ENCODE data around the gene ARMCX5.

The ARMCX5 gene

DNA sequence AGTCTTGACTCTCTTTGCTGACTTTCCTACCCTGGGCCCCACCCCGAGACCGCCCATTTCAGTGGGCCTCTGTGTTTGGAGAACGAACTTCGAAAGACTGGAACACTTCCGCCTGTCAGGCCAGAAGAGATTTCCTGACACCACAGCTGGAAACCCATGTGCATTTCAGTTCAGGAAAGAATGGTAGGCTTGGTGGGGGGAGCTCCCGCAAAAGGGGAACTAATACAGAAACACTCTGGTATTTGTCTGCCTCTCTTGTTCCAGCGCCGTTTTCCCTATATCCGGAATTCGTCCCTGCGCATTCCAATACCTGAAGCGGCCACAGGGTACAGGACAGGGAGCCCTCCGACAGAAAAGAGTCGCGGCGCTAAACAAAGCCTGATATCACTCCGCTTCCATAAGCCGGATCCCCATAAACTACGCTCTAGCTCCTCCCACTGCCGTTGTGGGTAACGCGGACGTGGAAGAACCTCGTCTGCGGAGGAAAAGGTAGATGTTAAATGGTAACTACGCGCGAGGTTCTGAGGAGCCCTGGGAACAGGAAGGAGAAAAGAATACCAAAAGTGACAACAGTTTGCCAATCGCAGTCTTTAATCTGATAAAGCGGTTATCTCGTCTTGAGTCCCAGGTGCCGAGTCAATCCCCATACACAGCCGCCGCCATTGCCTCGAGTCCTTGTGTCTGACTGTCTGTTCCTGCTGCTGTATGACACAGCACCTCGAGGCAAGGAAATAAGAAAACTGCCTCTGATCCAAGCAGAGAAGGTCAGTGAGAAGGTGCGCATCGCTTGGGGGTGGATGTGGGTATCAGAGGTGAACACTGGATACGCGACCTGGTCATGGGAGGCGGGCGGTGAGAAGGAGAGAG lies at the start of gene ARMCX5:
TSS of gene ARMCX5 (plus strand) at position 432 of the 867 bp plus-strand sequence. CDS start 2,627 bp downstream, outside the sequence.
- H3K9me3 ChIP-seq (ENCODE audit: insufficient read depth, low read depth, low read length) = no peaks in the 10 kb centered on the region
- H3K4me3 ChIP-seq (ENCODE audit: low read length) = peak within 1 kb of the TSS; percentile 95
- peak within 1 kb of the TSS; percentile 92 for H3K9ac ChIP-seq (ENCODE audit: low read depth, low read length)
- no peaks in the 10 kb centered on the region for H3K27me3 ChIP-seq (ENCODE audit: insufficient read depth, low read length)
- H3K27ac ChIP-seq (ENCODE audit: low read length) = peak within 1 kb of the TSS; percentile 69
- peaks cover 16% of the 10 kb centered on the region; the same call in 1 of the 2 replicates for H3K36me3 ChIP-seq (ENCODE audit: insufficient read depth, low read depth, low read length)
- no peaks in the 10 kb centered on the region for H3K4me1 ChIP-seq (ENCODE audit: insufficient read depth, low read length)

DNA sequence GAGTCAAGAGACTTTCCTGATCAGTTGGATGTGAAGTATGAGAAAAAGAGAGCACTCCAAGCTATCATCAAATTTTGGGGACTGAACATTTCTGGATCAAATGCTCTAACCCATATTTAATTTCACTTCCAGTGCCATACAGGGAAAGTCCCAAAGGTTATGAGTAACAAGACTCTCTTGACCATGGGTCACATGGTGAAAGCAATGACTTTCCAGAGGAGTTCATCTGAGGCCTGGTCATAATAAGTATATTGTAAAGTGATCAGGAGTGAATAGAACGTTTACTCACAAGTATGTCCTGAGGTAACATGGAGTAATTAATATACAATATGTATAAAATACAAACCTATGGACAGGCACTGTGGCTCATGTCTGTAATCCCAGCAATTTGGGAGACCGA lies 40.7 kb upstream of the ARMCX5 start:
- no peaks in the 10 kb centered on the region for H3K36me3 ChIP-seq (ENCODE audit: insufficient read depth, low read depth, low read length)
- no peak overlapping the region for H3K4me3 ChIP-seq (ENCODE audit: low read length)
- no peaks in the 10 kb centered on the region for H3K4me1 ChIP-seq (ENCODE audit: insufficient read depth, low read length)
- H3K9ac ChIP-seq (ENCODE audit: low read depth, low read length) = no peak overlapping the region
- no peak overlapping the region for H3K27ac ChIP-seq (ENCODE audit: low read length)
- H3K9me3 ChIP-seq (ENCODE audit: insufficient read depth, low read depth, low read length) = no peaks in the 10 kb centered on the region
- no peaks in the 10 kb centered on the region for H3K27me3 ChIP-seq (ENCODE audit: insufficient read depth, low read length)

DNA sequence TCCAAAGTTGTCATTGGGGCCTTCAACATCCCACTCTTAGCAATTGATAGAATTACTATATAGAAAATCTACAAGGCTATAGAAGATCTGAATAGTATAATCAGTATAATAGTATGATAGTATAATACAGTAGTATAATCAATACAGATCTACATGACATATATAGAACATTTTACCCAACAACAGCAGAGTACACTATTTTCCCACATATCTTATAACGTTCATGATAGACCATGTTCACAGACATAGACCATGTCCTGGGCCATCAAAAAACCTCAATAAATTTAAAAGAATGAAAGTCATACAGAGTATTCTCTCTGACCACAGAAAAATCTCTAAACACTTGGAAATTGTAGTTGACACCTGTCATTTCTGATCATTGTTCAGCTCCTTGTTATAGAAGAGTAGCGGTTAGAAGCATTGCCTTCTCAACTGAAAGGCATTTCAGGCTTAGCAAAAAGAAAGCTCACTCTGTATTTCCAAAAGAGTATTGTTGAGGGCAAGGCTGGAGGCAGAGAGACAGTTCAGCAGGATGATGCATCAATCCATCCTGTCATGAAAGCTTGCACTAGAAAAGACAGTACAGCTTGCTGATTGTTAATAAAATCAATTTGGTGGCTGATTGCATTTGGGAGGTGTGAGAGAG lies 38.8 kb upstream of the ARMCX5 start:
- H3K27ac ChIP-seq (ENCODE audit: low read length) = no peak overlapping the region
- H3K4me3 ChIP-seq (ENCODE audit: low read length) = no peak overlapping the region
- no peaks in the 10 kb centered on the region for H3K9me3 ChIP-seq (ENCODE audit: insufficient read depth, low read depth, low read length)
- no peak overlapping the region for H3K9ac ChIP-seq (ENCODE audit: low read depth, low read length)
- no peaks in the 10 kb centered on the region for H3K27me3 ChIP-seq (ENCODE audit: insufficient read depth, low read length)
- no peaks in the 10 kb centered on the region for H3K36me3 ChIP-seq (ENCODE audit: insufficient read depth, low read depth, low read length)
- H3K4me1 ChIP-seq (ENCODE audit: insufficient read depth, low read length) = no peaks in the 10 kb centered on the region

DNA sequence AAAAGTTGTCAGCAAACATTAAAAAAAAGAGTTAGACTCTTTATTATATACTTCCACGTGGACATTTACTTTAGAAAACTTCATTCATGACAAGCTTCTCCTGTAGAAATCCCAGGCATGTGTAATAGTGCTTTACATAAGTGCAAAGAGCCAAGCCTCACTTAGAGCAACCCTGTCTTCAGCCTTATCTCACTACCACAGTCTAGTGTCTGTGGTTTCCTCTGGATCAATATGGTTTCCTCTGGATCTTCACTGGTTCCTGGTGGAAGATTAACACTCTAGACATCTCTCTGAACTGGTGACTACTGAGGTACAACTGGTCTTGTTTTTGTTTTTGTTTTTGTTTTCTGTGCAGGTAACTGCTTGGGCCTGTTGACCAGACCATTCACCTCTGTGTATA lies 18.4 kb upstream of the ARMCX5 start:
- Histone ChIP-seq H3K27me3 (ENCODE audit: insufficient read depth, low read length) (no peaks in the 10 kb centered on the region), H3K27ac (ENCODE audit: low read length) (no peak overlapping the region), H3K4me1 (ENCODE audit: insufficient read depth, low read length) (no peaks in the 10 kb centered on the region), H3K36me3 (ENCODE audit: insufficient read depth, low read depth, low read length) (no peaks in the 10 kb centered on the region), H3K4me3 (ENCODE audit: low read length) (no peak overlapping the region), H3K9ac (ENCODE audit: low read depth, low read length) (no peak overlapping the region), H3K9me3 (ENCODE audit: insufficient read depth, low read depth, low read length) (no peaks in the 10 kb centered on the region)

GRCh38 chrX:102593367-102593766 lies 5.9 kb upstream of the ARMCX5 start:
- Histone ChIP-seq H3K27me3 (ENCODE audit: insufficient read depth, low read length) (no peaks in the 10 kb centered on the region), H3K9ac (ENCODE audit: low read depth, low read length) (no peak overlapping the region), H3K4me3 (ENCODE audit: low read length) (no peak overlapping the region), H3K4me1 (ENCODE audit: insufficient read depth, low read length) (no peaks in the 10 kb centered on the region), H3K27ac (ENCODE audit: low read length) (no peak overlapping the region), H3K9me3 (ENCODE audit: insufficient read depth, low read depth, low read length) (no peaks in the 10 kb centered on the region), H3K36me3 (ENCODE audit: insufficient read depth, low read depth, low read length) (no peaks in the 10 kb centered on the region)

- Histone ChIP-seq H3K9ac (ENCODE audit: low read depth, low read length) (peak overlapping the region; percentile 92), H3K4me1 (ENCODE audit: insufficient read depth, low read length) (no peaks in the 10 kb centered on the region), H3K36me3 (ENCODE audit: insufficient read depth, low read depth, low read length) (peaks cover 16% of the 10 kb centered on the region; the same call in 1 of the 2 replicates), H3K27ac (ENCODE audit: low read length) (peak overlapping the region; percentile 69), H3K4me3 (ENCODE audit: low read length) (peak overlapping the region; percentile 95), H3K27me3 (ENCODE audit: insufficient read depth, low read length) (no peaks in the 10 kb centered on the region), H3K9me3 (ENCODE audit: insufficient read depth, low read depth, low read length) (no peaks in the 10 kb centered on the region)
Measured at GRCh38 chrX:102599951-102600579, 750 bp downstream of the ARMCX5 start.

DNA sequence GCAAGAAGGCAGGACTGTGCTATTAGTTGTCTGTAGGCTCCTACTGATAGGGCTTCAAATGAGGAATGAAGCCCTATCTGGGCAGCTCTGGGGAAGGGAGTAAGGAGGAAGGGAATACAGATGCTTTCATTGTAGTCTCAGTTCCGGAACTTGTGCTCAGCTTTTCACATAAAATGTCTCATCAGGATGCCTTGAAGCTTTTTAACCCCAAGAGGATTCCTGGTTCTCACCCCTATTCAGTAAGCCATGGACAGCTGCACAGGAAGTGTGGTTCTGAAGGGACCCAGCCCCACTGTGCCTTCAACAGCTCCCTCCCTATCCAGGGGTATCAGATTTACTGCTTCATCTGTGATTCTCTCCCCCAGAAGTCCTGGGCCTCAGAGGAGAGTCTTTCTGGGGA lies 5.0 kb downstream of the ARMCX5 start:
- H3K4me1 ChIP-seq (ENCODE audit: insufficient read depth, low read length) = no peaks in the 10 kb centered on the region
- H3K4me3 ChIP-seq (ENCODE audit: low read length) = no peak overlapping the region
- H3K9me3 ChIP-seq (ENCODE audit: insufficient read depth, low read depth, low read length) = no peaks in the 10 kb centered on the region
- peaks cover 21% of the 10 kb centered on the region; the same call in 1 of the 2 replicates for H3K36me3 ChIP-seq (ENCODE audit: insufficient read depth, low read depth, low read length)
- H3K27ac ChIP-seq (ENCODE audit: low read length) = no peak overlapping the region
- H3K9ac ChIP-seq (ENCODE audit: low read depth, low read length) = no peak overlapping the region
- no peaks in the 10 kb centered on the region for H3K27me3 ChIP-seq (ENCODE audit: insufficient read depth, low read length)

- Histone ChIP-seq H3K27me3 (ENCODE audit: insufficient read depth, low read length) (no peaks in the 10 kb centered on the region), H3K4me1 (ENCODE audit: insufficient read depth, low read length) (no peaks in the 10 kb centered on the region), H3K36me3 (ENCODE audit: insufficient read depth, low read depth, low read length) (peaks cover 19% of the 10 kb centered on the region; the same call in 1 of the 2 replicates), H3K27ac (ENCODE audit: low read length) (no peak overlapping the region), H3K9me3 (ENCODE audit: insufficient read depth, low read depth, low read length) (no peaks in the 10 kb centered on the region), H3K9ac (ENCODE audit: low read depth, low read length) (no peak overlapping the region), H3K4me3 (ENCODE audit: low read length) (no peak overlapping the region)
Measured at GRCh38 chrX:102606115-102606514, 6.8 kb downstream of the ARMCX5 start.

- Histone ChIP-seq H3K4me3 (ENCODE audit: low read length) (no peak overlapping the region), H3K27me3 (ENCODE audit: insufficient read depth, low read length) (no peaks in the 10 kb centered on the region), H3K4me1 (ENCODE audit: insufficient read depth, low read length) (no peaks in the 10 kb centered on the region), H3K9ac (ENCODE audit: low read depth, low read length) (no peak overlapping the region), H3K9me3 (ENCODE audit: insufficient read depth, low read depth, low read length) (no peaks in the 10 kb centered on the region), H3K36me3 (ENCODE audit: insufficient read depth, low read depth, low read length) (no peaks in the 10 kb centered on the region), H3K27ac (ENCODE audit: low read length) (no peak overlapping the region)
Measured at GRCh38 chrX:102610905-102611304, 11.6 kb downstream of the ARMCX5 start.

- Histone ChIP-seq H3K4me1 (ENCODE audit: insufficient read depth, low read length) (no peaks in the 10 kb centered on the region), H3K27ac (ENCODE audit: low read length) (no peak overlapping the region), H3K36me3 (ENCODE audit: insufficient read depth, low read depth, low read length) (no peaks in the 10 kb centered on the region), H3K27me3 (ENCODE audit: insufficient read depth, low read length) (no peaks in the 10 kb centered on the region), H3K4me3 (ENCODE audit: low read length) (no peak overlapping the region), H3K9me3 (ENCODE audit: insufficient read depth, low read depth, low read length) (peaks cover 20% of the 10 kb centered on the region; the same call in 1 of the 2 replicates), H3K9ac (ENCODE audit: low read depth, low read length) (no peak overlapping the region)
Measured at GRCh38 chrX:102624105-102624504, 24.8 kb downstream of the ARMCX5 start.

DNA sequence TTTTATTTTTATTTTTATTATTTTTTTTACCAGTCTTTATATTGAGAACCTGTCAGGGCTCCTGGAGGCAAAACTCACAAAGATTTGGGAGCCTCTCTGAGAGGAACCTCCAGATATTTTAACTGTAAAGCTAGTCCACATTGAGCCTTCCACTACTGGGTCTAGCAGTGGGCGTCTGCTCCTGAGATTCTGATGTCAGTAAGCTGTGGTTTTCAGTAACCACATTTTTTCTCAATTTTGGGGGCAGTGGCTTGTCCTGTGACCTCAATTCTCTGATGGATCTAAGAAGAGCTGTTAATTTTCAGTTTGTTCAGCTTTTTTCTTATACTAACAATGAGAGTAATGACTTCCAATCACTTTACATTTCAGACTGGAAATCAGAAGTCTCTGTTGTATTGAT lies 28.3 kb downstream of the ARMCX5 start:
- H3K9ac ChIP-seq (ENCODE audit: low read depth, low read length) = no peak overlapping the region
- H3K4me1 ChIP-seq (ENCODE audit: insufficient read depth, low read length) = no peaks in the 10 kb centered on the region
- H3K27me3 ChIP-seq (ENCODE audit: insufficient read depth, low read length) = no peaks in the 10 kb centered on the region
- H3K4me3 ChIP-seq (ENCODE audit: low read length) = no peak overlapping the region
- H3K9me3 ChIP-seq (ENCODE audit: insufficient read depth, low read depth, low read length) = no peaks in the 10 kb centered on the region
- no peak overlapping the region for H3K27ac ChIP-seq (ENCODE audit: low read length)
- H3K36me3 ChIP-seq (ENCODE audit: insufficient read depth, low read depth, low read length) = no peaks in the 10 kb centered on the region
